Activated CD4-positive, alpha-beta T cell treated with anti-CD3 and anti-CD28 coated beads, Interleukin-2, Interleukin-6, amounts not matched to agents 100 ng/mL and 50 ng/mL, durations not matched to agents 16 hours and 8 hours (primary cell): Measurements from ENCODE around the gene PLPP3.

ENCODE experiments used
- DNase-seq: peaks from one replicate; pipeline ENCODE4 v3.0.0-alpha.2; 2020

Gene PLPP3

GRCh38 chr1:56493826-56494225 lies 85.5 kb downstream of the PLPP3 start:
- no peak for DNase-seq

DNA sequence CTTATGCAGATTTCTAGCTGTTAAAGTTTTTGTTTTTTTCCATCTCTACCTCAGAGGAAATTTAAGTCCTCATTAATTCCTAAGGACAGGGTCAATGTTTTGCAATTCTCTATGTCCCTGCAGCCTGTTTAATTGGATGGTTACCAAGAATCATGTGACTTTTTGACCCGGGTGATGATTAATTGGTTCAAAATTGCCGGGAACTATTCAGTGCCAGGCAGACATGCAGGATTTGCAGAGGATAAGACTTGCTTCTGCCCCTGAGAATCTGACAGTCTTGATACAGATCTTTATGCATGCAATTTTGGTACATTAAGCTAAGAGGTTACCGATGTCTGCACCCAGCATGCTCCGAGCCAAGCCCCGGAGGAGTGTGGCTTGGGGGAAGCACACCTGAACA lies 87.9 kb downstream of the PLPP3 start:
- DNase-seq: no peak

DNA sequence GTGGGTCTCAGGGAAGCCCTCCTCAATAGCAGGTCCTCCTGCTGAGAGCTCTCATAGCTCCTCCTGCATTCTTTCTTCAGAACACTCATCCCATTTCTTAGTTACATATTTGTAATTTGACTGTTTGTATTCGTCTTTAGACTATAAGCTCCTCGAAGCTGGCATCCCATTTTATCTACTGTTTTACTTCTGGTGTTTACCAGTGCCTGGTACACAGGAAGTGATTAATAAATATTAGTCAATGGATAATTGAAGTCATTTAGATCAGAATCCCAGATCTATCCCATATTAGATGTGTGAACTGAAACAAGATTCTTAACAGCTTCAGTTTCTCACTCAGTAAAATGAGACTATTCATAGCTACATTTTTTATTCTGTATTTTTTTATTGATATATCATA lies 88.7 kb downstream of the PLPP3 start:
- no peak for DNase-seq

DNA sequence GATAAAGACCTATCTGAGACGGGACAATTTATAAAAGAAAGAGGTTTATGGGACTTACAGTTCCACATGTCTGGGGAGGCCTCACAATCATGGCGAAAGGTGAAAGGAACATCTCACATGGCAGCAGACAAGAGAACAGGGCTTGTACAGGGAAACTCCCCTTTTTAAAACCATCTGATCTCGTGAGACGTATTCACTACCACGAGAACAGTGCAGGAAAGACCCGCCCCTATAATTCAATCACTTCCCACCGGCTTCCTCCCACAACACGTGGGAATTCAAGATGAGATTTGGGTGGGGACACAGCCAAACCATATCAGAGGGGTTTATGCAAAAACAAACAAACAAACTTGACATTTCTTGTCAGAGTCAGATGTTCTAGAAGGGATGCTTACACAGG lies 89.7 kb downstream of the PLPP3 start:
- no peak for DNase-seq

DNA sequence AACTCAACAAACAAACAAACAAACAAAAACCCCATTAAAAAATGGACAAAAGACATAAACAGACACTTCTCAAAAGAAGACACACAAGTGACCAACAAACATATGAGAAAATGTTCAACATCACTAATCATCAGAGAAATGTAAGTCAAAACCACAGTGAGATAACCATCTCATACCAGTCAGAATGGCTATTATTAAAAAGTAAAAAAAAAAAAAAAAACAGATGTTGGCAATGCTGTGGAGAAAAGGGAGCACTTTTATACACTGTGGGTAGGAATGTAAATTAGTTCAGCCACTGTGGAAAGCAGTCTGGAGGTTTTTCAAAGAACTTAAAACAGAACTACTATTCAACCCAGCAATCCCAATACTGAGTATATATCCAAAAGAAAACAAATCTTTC lies 94.7 kb downstream of the PLPP3 start:
- DNase-seq: no peak

GRCh38 chr1:56483104-56483503 lies 96.3 kb downstream of the PLPP3 start:
- DNase-seq: no peak

- DNase-seq: no peak
These were observed 96.9 kb downstream of the PLPP3 start for GRCh38 chr1:56482486-56482885.

DNA sequence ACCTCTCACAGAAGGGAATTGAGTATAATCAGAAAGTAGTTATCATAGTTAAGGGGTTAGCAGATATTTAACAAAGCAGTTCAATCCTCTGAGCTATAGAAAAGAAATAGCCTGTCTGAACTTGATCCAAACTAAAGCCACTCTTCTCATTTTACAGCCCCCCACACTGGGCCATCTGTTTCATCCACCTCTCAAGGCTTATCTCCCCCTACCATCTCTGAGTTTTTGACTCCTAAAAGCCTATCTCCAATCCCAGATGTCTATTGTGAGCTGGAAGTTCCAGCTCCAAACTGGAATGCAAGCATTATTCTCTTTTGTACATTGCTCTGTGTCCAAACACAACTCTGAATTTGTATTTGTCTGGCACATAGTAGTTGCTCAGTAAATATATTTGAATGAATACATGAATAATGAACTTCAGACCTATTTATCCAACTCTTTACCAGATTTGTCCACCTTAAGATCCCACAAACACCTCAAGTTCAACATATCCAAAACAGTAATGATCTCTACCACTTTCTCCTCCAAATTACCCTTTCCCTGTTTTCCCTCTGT lies 98.1 kb downstream of the PLPP3 start:
- no peak for DNase-seq

DNA sequence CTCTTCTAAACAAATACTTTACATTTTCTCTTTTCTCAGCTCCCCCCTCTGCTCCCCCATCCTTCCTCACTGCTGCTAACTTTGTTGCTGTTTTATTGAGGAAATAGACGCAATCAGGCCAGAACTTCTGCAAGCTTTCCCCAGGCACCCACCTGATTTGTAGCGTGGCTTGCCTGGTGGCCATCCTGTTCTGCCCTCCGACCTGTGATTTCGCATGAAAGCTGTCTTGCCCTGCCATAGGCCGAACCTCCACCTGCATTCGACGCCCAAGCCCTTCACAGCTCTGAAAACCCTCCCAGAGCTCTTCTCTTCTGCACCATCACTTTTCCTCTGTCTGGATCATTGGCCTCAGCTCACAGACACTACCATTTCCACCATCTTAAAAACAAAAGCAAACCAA lies 100.6 kb downstream of the PLPP3 start:
- DNase-seq: no peak

- DNase-seq: no peak
These were observed 101.9 kb downstream of the PLPP3 start for GRCh38 chr1:56477164-56478111.

- no peak for DNase-seq
These were observed 105.6 kb downstream of the PLPP3 start for GRCh38 chr1:56473582-56474270.

GRCh38 chr1:56472860-56473259 lies 106.5 kb downstream of the PLPP3 start:
- no peak for DNase-seq

GRCh38 chr1:56469640-56470371 lies 109.6 kb downstream of the PLPP3 start:
- no peak for DNase-seq

- no peak for DNase-seq
These were observed 110.8 kb downstream of the PLPP3 start for GRCh38 chr1:56468518-56468917.

DNA sequence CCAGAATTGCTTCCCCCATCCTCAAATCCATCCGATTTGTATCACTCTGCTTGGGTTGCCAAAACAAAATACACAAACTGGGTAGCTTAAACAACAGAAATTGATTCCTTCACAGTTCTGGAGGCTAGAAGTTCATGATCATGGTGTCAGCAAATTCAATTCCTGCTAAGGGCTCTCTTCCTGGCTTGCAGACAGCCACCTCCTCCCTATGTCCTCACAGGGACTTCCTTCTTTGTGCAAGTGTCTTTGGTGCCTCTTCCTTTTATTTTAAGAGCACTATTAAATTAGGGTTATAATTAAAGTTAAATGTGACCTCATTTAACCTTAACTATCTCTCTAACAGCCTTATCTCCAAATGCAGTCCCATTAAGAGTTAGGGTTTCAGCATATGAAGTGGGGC lies 112.8 kb downstream of the PLPP3 start:
- no peak for DNase-seq

DNA sequence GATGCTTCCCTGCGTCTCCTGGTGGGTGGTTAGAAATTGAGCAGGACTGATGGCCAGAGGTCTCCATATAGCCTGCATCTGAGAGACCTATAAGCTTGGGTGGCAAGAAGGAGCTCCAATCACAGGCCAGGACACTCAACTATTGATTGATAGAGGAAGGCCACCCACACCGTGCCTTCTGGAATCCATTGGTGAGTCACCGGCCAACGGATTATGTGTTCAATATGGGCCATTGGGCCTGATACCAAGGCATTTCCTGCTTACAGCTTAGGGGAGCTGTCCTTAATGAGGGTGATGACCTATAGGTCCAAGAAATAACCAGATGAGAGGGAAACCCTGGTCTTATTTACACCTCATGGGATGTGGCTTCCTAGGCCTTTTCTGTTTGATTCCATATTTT lies 115.1 kb downstream of the PLPP3 start:
- no peak for DNase-seq

DNA sequence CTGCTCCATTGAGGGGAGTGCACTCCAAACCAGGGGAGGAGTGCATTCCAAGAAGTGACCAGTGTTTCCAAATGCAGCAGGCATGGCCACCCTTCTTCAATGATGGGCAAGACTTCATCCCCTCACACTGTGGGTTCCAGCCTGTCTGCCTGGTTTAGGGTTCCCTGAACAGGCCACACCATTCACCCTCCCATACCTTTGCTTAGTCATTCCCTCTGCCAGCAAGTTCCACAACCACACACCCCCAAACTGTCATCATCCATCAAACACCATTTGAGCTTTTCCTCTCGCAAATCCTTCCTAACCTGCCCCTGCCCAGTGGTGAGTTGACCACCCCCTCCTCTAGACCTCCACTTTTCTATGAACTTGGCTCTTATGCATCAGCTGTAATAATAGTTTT lies 116.0 kb downstream of the PLPP3 start:
- DNase-seq: no peak

GRCh38 chr1:56462209-56462608 lies 117.2 kb downstream of the PLPP3 start:
- no peak for DNase-seq

DNA sequence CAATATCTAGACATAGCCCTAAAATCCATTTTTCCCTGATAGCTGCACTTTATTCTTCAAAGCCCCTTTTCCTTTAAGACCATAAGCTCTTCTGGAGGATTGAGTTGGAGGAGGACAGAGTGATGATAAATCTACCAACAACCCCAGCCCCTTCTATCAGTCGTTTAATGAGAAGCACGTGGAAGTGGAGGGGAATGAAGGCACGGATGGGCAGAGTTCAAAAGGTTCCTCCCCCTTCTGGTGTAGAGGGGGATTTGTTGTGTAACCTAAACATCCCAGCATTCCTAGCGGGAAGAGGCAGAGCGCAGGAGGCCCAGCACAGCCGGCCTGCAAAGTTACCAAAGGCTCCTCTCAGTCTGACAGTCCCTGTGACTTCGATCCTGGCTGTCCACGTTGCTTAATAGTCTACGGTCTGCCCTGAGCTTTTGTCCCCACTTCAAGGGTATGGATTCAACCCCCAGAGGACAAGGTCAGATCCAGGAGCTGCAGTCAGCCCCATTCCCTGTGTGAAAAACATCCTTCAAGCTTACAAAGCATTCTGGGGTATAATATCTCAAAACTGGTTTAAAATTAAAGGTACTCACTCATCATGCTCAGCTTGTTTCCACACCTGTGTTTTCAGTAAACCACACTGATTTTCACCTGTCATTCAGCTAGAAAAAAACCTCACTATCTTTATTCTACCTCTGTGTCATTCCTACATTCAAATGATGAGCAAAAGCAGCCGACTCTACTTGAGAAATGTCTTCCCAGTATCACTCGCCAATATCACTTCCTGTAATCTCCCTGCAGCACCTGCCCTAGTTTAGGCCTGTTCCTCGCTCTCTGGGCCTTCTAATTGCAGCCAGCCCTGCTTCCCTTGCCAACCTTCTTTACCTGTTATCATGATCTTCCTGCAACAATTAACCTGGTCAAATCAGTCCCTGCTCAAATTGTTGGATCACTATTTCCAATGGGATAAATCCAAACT lies 117.9 kb downstream of the PLPP3 start:
- DNase-seq: no peak

- DNase-seq: no peak
These were observed 120.1 kb downstream of the PLPP3 start for GRCh38 chr1:56459260-56459659.

- no peak for DNase-seq
These were observed 121.5 kb downstream of the PLPP3 start for GRCh38 chr1:56457756-56458375.
